ENCODE measurements around the gene CST9L. TPM values are rescaled to one million over a fixed set of nuclear protein-coding genes. Genes with fewer than 3 reads are reported as not detected.

CST9L gene
- total and polyA plus RNA-seq, 2 of the 13 experiments (the other 11 are each of a cell fraction or from before 2014, with no cell fraction given), result 0.15 TPM; not detected in 1

- TF ChIP-seq ZNF784 (CRISPR knock-in tag; IDR thresholded peaks at IDR 0.05; ENCODE audit: borderline replicate concordance), result peak; percentile 56; the same call in 1 of the 2 replicates
- no peak for TF ChIP-seq ZNF382 (CRISPR knock-in tag; IDR thresholded peaks at IDR 0.05; ENCODE audit: borderline replicate concordance)
- TF ChIP-seq ELF3 (CRISPR knock-in tag; IDR thresholded peaks at IDR 0.05), result 0 out of 2 replicates have a peak, but pooled peaks have one; percentile 9
- TF ChIP-seq NKX3-1 (CRISPR knock-in tag; IDR thresholded peaks at IDR 0.05), result 0 out of 2 replicates have a peak, but pooled peaks have one; percentile 39
- no peak for TF ChIP-seq ZNF639 (CRISPR knock-in tag; conservative IDR thresholded peaks at IDR 0.05)
- peak; percentile 49; the same call in 1 of the 2 replicates for TF ChIP-seq ZNF331 (CRISPR knock-in tag; IDR thresholded peaks at IDR 0.05)
- TF ChIP-seq ZSCAN20 (CRISPR knock-in tag; IDR thresholded peaks at IDR 0.05; ENCODE audit: borderline replicate concordance), result 0 out of 2 replicates have a peak, but pooled peaks have one; percentile 71
- peak; percentile 50; the same call in 1 of the 2 replicates for TF ChIP-seq PHF8 (CRISPR knock-in tag; IDR thresholded peaks at IDR 0.05)
- no peak for TF ChIP-seq JUNB (CRISPR knock-in tag; IDR thresholded peaks at IDR 0.05; ENCODE audit: borderline replicate concordance)
- peak; percentile 34; the same call in 1 of the 2 replicates for TF ChIP-seq ERF (CRISPR knock-in tag; IDR thresholded peaks at IDR 0.05)
- no peak for TF ChIP-seq ZNF775 (CRISPR knock-in tag; IDR thresholded peaks at IDR 0.05; ENCODE audit: borderline replicate concordance)
- TF ChIP-seq ZNF83 (CRISPR knock-in tag; IDR thresholded peaks at IDR 0.05; ENCODE audit: borderline replicate concordance), result no peak
- TF ChIP-seq ZNF550 (CRISPR knock-in tag; IDR thresholded peaks at IDR 0.05; ENCODE audit: borderline replicate concordance), result no peak
- TF ChIP-seq MED8 (CRISPR knock-in tag; IDR thresholded peaks at IDR 0.05; ENCODE audit: insufficient replicate concordance), result no peak
- peak; percentile 87 for TF ChIP-seq ZNF232 (CRISPR knock-in tag; IDR thresholded peaks at IDR 0.05; ENCODE audit: borderline replicate concordance)
- peak; percentile 92 for TF ChIP-seq MLX (CRISPR knock-in tag; IDR thresholded peaks at IDR 0.05)
- peak; percentile 40 to 55; a peak in 3 of 4 replicates for TF ChIP-seq POLR2A (IDR thresholded peaks at IDR 0.05; ENCODE audit: insufficient read depth in 1 of 2, low read depth in 2 of 2, low read length in 2 of 2)
- TF ChIP-seq FOXP4 (CRISPR knock-in tag; IDR thresholded peaks at IDR 0.05), result peak; percentile 50; the same call in 1 of the 2 replicates
- TF ChIP-seq ELF1 (CRISPR knock-in tag; IDR thresholded peaks at IDR 0.05), result 0 out of 2 replicates have a peak, but pooled peaks have one; percentile 17
- TF ChIP-seq TERF1 (CRISPR knock-in tag; IDR thresholded peaks at IDR 0.05), result peak; percentile 59; the same call in 1 of the 2 replicates
- peak; percentile 29 for TF ChIP-seq ZNF883 (CRISPR knock-in tag; IDR thresholded peaks at IDR 0.05; ENCODE audit: not compliant biosample characterization)
- TF ChIP-seq NFYC (CRISPR knock-in tag; IDR thresholded peaks at IDR 0.05), result no peak
- peak; percentile 45; the same call in 1 of the 2 replicates for TF ChIP-seq BCL6 (CRISPR knock-in tag; IDR thresholded peaks at IDR 0.05)
- no peak for TF ChIP-seq ZNF672 (CRISPR knock-in tag; IDR thresholded peaks at IDR 0.05)
- TF ChIP-seq MIXL1 (CRISPR knock-in tag; IDR thresholded peaks at IDR 0.05), result peak; percentile 52; the same call in 1 of the 2 replicates
Measured at GRCh38 chr20:23586735-23587525, 18.6 kb upstream of the CST9L start (continued).
